GM12878 (cell line): ENCODE measurements around the gene RBBP6. TPM values are rescaled to one million over a fixed set of nuclear protein-coding genes. Genes with fewer than 3 reads are reported as not detected.
"Not testable (repeated sequence)": the region's sequence is repeated elsewhere in the genome, so short reads cannot be mapped to it uniquely, and the experiment has no call there.

Experiments used
- ATAC-seq: fragments of 200-7000 bp; cut with Tn5 transposase; 3 replicates; pipeline ENCODE4 v1.9.1; 2020; ENCODE audit warnings: mild to moderate bottlenecking, moderate library complexity
- BruUV-seq: library from RNA; stranded (reverse); fragments of 400-500 nt; replicated peaks from 2 replicates; lab custom pipeline; 2021; lab: Mats Ljungman, UMichigan
- CTCF ChIA-PET: fragments of 300-600 bp; sonication (Branson Sonifier 250); formaldehyde crosslinking; extraction: SDS; loops from one replicate; lab custom pipeline; 2021; ENCODE audit warnings: inconsistent platforms; lab: Yijun Ruan, JAX
- POLR2A ChIA-PET: fragments of 350-600 bp; formaldehyde crosslinking; extraction: SDS; loops from one replicate; lab custom pipeline; 2021; ENCODE audit warnings: inconsistent platforms; lab: Charles Lee
- RAD21 ChIA-PET: fragments of 300-600 bp; sonication (Branson Sonifier 250); formaldehyde crosslinking; loops from one replicate; lab custom pipeline; 2023; ENCODE audit warnings: antibody characterized with exemption; ENCODE audit not compliant: unreplicated experiment; lab: Charles Lee
- SMC1A ChIA-PET: fragments of 300-600 bp; sonication (Branson Sonifier 250); formaldehyde crosslinking; loops from one replicate; lab custom pipeline; 2023; ENCODE audit not compliant: unreplicated experiment, uncharacterized antibody; lab: Charles Lee
- DNase-seq: peaks from one replicate; pipeline ENCODE4 v3.0.0-alpha.2; 2011; ENCODE audit warnings: low read depth, low spot score
- FAIRE-seq: peaks from 3 replicates; lab custom pipeline; 2011; peaks lifted over from hg19 to GRCh38; lab: Jason Lieb, UNC
- H2AFZ ChIP-seq: 2 replicates; pipeline ENCODE4 v1.6.0; 2011; ENCODE audit warnings: low read depth, low read length, control low read depth; ENCODE audit not compliant: control insufficient read depth
- H3K27ac ChIP-seq: 2 replicates; pipeline ENCODE4 v1.5.1; 2011; ENCODE audit warnings: control low read depth; ENCODE audit not compliant: control insufficient read depth, insufficient read depth
- H3K27me3 ChIP-seq, 2 experiments: replicated peaks in 1 of 2; 2 replicates each; pipeline versions ENCODE4 v1.6.0 to v1.6.1; 2011; ENCODE audit warnings: low read length in 1 of 2; ENCODE audit not compliant: control insufficient read depth in 2 of 2, insufficient read depth in 2 of 2
- H3K36me3 ChIP-seq, 2 experiments: 2 replicates each; pipeline ENCODE4 v1.5.1; 2011; ENCODE audit warnings: low read length in 1 of 2; ENCODE audit not compliant: control insufficient read depth in 2 of 2, insufficient read depth in 2 of 2
- H3K4me1 ChIP-seq: 2 replicates; pipeline ENCODE4 v1.6.1; 2011; ENCODE audit warnings: mild to moderate bottlenecking, low read length, moderate library complexity, mixed read lengths; ENCODE audit not compliant: control insufficient read depth, insufficient read depth
- H3K4me2 ChIP-seq: 2 replicates; pipeline ENCODE4 v1.6.0; 2011; ENCODE audit warnings: control low read depth; ENCODE audit not compliant: control insufficient read depth, insufficient read depth
- H3K4me3 ChIP-seq: fragments of 200-600 bp; sonication (generic); 2 replicates; pipeline ENCODE4 v1.5.1; 2016
- H3K79me2 ChIP-seq: 2 replicates; pipeline ENCODE4 v1.6.0; 2011; ENCODE audit warnings: low read length; ENCODE audit not compliant: control insufficient read depth, insufficient read depth
- H3K9ac ChIP-seq: 2 replicates; pipeline ENCODE4 v1.8.0; 2011; ENCODE audit warnings: low read length, control low read depth, mixed read lengths; ENCODE audit not compliant: control insufficient read depth, insufficient read depth
- H3K9me3 ChIP-seq: replicated peaks from 3 replicates; pipeline ENCODE4 v1.5.1; 2011; ENCODE audit warnings: mild to moderate bottlenecking, low read length; ENCODE audit not compliant: control insufficient read depth, insufficient read depth
- H4K20me1 ChIP-seq: 2 replicates; pipeline ENCODE4 v1.6.0; 2011; ENCODE audit not compliant: control insufficient read depth, insufficient read depth
- BCL11A ChIP-seq: IDR thresholded peaks from 2 replicates; pipeline ENCODE4 v1.6.1; 2011; ENCODE audit warnings: low read depth, low read length
- BMI1 ChIP-seq: fragments of 450-650 bp; IDR thresholded peaks from 2 replicates; pipeline ENCODE4 v1.6.1; 2016; ENCODE audit warnings: mild to moderate bottlenecking, moderate library complexity, borderline replicate concordance
- DPF2 ChIP-seq: fragments of 450-650 bp; IDR thresholded peaks from 2 replicates; pipeline ENCODE4 v1.6.1; 2017; ENCODE audit warnings: mild to moderate bottlenecking
- FOS ChIP-seq: IDR thresholded peaks from 3 replicates; pipeline ENCODE4 v1.6.1; 2011; ENCODE audit warnings: borderline replicate concordance; ENCODE audit not compliant: insufficient read length; ENCODE audit errors: extremely low read depth
- MXI1 ChIP-seq: fragments of 150-350 bp; IDR thresholded peaks from 2 replicates; pipeline ENCODE4 v1.6.1; 2011; ENCODE audit warnings: low read depth, mild to moderate bottlenecking, inconsistent platforms, low read length, improper control_type of control experiment
- NFYA ChIP-seq: IDR thresholded peaks from 2 replicates; pipeline ENCODE4 v1.6.1; 2011; ENCODE audit warnings: low read depth, mild to moderate bottlenecking, low read length, improper control_type of control experiment, borderline replicate concordance
- RAD51 ChIP-seq: fragments of 450-650 bp; IDR thresholded peaks from 2 replicates; pipeline ENCODE4 v1.6.1; 2016; ENCODE audit warnings: moderate library complexity, mild to moderate bottlenecking, inconsistent platforms
- SIN3A ChIP-seq: IDR thresholded peaks from 2 replicates; pipeline ENCODE4 v1.6.1; 2012; ENCODE audit warnings: low read depth, low read length, improper control_type of control experiment
- SP1 ChIP-seq: IDR thresholded peaks from one replicate; pipeline ENCODE4 v1.6.1; 2011; ENCODE audit warnings: low read depth, low read length
- SPI1 ChIP-seq: IDR thresholded peaks from 2 replicates; pipeline ENCODE4 v1.6.1; 2011; ENCODE audit warnings: low read depth, mild to moderate bottlenecking, low read length, moderate library complexity, borderline replicate concordance; ENCODE audit not compliant: insufficient read depth
- STAT1 ChIP-seq: fragments of 450-650 bp; conservative IDR thresholded peaks from 2 replicates; pipeline ENCODE4 v1.6.1; 2014; ENCODE audit warnings: antibody characterized with exemption, mild to moderate bottlenecking
- ZSCAN29 ChIP-seq: fragments of 450-650 bp; IDR thresholded peaks from 2 replicates; pipeline ENCODE4 v1.6.1; 2017; ENCODE audit warnings: mild to moderate bottlenecking, moderate library complexity
- WGBS: methylation state at CpG from one replicate; pipeline ENCODE4 v1.1.6; 2016; ENCODE audit warnings: low lambda C conversion rate; ENCODE audit not compliant: insufficient replicate concordance, insufficient coverage; ENCODE audit errors: missing lambda C conversion rate; 5-methylcytosine and 5-hydroxymethylcytosine counted together
- in situ Hi-C: fragments of 300-500 bp; cut with MboI; formaldehyde crosslinking; loops from 9 replicates; pipeline ENCODE4 v1.14.3; 2018; ENCODE audit warnings: mixed read lengths
- intact Hi-C: fragments of 100-400 bp; cut with micrococcal nuclease; formaldehyde crosslinking; loops from one replicate; pipeline ENCODE4 v1.14.2; 2022; ENCODE audit not compliant: unreplicated experiment
- polyA plus RNA-seq, 11 experiments: library from polyadenylated mRNA; depleted of rRNA in 4 of 11; unstranded in 6 of 11; stranded (reverse) in 5 of 11; fragments of >200 nt; fragmentation: Nextera tagmentation in 4 of 11; fragmentation: Illumina TruSeq in 1 of 11; extraction: Ambion mirVana in 4 of 11; extraction: Trizol in 1 of 11; gene quantifications; 1 replicate in 1 of 11; 2 replicates in 10 of 11; pipeline versions ENCODE4 v1.2.1 to v1.2.3, GENCODE V29; 2011 to 2016; ENCODE audit warnings: inconsistent platforms in 2 of 11, missing spikeins in 2 of 11, low read depth in 1 of 11
- total RNA-seq, 4 experiments: library from RNA; depleted of rRNA in 3 of 4; stranded (reverse); fragments of >200 nt in 3 of 4; fragmentation: Illumina TruSeq in 1 of 4; extraction: Trizol in 1 of 4; gene quantifications; 2 replicates each; pipeline versions ENCODE4 v1.2.1 to v1.2.3, GENCODE V29; 2013 to 2021

Gene RBBP6
- total and polyA plus RNA-seq, 10 of the 15 experiments (the other 5 are each of a cell fraction or from before 2014, with no cell fraction given) = 16.9 to 80.2 (median 36.5) TPM

DNA sequence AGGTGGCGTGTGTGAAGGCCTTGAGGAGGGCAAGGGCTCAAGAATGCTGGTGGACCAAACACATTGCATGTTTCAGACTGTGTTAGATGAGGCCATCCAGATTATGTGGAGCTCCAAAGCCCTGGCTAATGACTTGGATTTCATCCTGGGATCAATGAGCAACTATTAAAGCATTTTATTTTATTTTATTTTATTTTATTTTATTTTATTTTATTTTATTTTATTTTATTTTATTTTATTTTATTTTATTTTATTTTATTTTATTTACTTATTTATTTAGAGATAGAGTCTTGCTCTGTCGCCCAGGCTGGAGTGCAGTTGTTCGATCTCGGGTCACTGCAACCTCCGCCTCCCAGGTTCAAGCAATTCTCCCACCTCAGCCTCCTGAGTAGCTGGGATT, 73.9 kb downstream of the RBBP6 start:
- in situ Hi-C loops, H4K20me1 ChIP-seq, BruUV-seq, H3K9ac ChIP-seq, H3K9me3 ChIP-seq, H2AFZ ChIP-seq, ATAC-seq, FAIRE-seq, H3K27me3 ChIP-seq, RAD21 ChIA-PET, H3K79me2 ChIP-seq, H3K27ac ChIP-seq, intact Hi-C loops, POLR2A ChIA-PET, H3K4me3 ChIP-seq, H3K36me3 ChIP-seq, H3K4me2 ChIP-seq, H3K4me1 ChIP-seq, DNase-seq: not testable (repeated sequence)
- ChIA-PET SMC1A (interaction anchor here (0.6 kb wide), 1 partner anchor 193 kb away, joined by 4 read pairs; no protein-coding TSS in a partner anchor), CTCF (interaction anchor here (0.5 kb wide), 1 partner anchor 64 kb away, joined by 3 read pairs; no protein-coding TSS in a partner anchor)
- WGBS = 77% methylated on average over 5 of the region's 5 CpGs

DNA sequence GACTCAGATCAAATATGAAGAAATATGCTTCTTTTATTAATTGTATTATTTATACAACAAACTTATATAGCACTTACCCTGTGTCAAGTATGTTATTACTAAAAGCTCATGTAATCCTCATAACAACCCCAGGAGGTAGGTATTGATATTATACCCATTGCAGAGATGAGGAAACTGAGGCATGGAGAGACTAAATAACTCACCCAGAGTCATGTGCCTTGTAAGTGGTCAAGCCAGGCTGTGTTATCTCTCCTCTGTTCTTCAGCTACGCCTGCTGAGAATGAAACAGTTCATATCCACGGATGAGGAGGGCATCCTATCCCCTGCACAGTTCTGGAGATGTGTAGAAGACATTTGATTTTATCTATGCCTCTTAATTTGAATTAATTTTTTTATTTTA, 78.1 kb downstream of the RBBP6 start:
- Histone ChIP-seq H2AFZ (no peak overlapping the region), H3K27me3 (no peaks in the 10 kb centered on the region), H3K27ac (no peak overlapping the region), H3K4me2 (no peak overlapping the region), H3K9me3 (no peaks in the 10 kb centered on the region), H3K79me2 (no peaks in the 10 kb centered on the region), H3K9ac (no peak overlapping the region), H3K4me3 (no peak overlapping the region), H3K4me1 (no peaks in the 10 kb centered on the region), H3K36me3 (no peaks in the 10 kb centered on the region), H4K20me1 (no peaks in the 10 kb centered on the region)
- ChIA-PET SMC1A (no interaction called here), POLR2A (no interaction called here), CTCF (no interaction called here), RAD21 (no interaction called here)
- TF ChIP-seq STAT1 (no peak), SPI1 (no peak), MXI1 (no peak), BMI1 (no peak), BCL11A (no peak), SIN3A (no peak), NFYA (no peak), RAD51 (no peak), ZSCAN29 (no peak), SP1 (no peak), DPF2 (no peak), FOS (no peak)
- FAIRE-seq = no peak
- no peak for DNase-seq
- WGBS = 15% methylated on average over 2 of the region's 2 CpGs
- intact Hi-C loops (no loop called here), in situ Hi-C loops (no loop called here)
- ATAC-seq = no peak
- BruUV-seq = no TSS peak
